DOHH2 (cell line): ENCODE results near the gene LGALS12.

Experiments used
- EZH2phosphoT487 ChIP-seq: fragments of 200-600 bp; sonication (generic); IDR thresholded peaks from 2 replicates; pipeline ENCODE4 v1.6.1; 2017; ENCODE audit warnings: borderline replicate concordance, mild to moderate bottlenecking, antibody characterized with exemption, low read length, moderate library complexity, mixed read lengths
- TF ChIP-seq, protein P1 (sequence below): fragments of 200-600 bp; sonication (generic); IDR thresholded peaks from one replicate; pipeline ENCODE4 v1.5.1; 2014; ENCODE audit warnings: antibody characterized with exemption, mild to moderate bottlenecking, low read depth, low read length; ENCODE audit not compliant: poor library complexity, severe bottlenecking

DNA sequence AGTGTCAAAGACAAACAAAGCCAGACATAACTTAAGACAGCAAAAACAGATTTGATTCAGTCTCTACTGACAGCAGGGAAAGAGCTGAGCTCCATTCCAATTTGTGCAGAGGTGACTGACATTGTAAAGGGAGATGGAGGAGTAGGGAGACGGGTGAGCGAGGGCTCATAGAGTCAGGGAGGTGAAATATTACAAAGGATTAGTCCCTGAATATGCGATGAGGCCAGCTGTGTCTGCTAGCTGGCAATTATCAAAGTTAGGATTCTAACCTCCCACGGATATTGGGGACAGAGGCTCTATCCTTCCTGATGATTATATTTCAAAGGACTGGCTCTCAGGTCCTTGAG, 49.0 kb downstream of the LGALS12 start:
- TF ChIP-seq, protein P1, sequence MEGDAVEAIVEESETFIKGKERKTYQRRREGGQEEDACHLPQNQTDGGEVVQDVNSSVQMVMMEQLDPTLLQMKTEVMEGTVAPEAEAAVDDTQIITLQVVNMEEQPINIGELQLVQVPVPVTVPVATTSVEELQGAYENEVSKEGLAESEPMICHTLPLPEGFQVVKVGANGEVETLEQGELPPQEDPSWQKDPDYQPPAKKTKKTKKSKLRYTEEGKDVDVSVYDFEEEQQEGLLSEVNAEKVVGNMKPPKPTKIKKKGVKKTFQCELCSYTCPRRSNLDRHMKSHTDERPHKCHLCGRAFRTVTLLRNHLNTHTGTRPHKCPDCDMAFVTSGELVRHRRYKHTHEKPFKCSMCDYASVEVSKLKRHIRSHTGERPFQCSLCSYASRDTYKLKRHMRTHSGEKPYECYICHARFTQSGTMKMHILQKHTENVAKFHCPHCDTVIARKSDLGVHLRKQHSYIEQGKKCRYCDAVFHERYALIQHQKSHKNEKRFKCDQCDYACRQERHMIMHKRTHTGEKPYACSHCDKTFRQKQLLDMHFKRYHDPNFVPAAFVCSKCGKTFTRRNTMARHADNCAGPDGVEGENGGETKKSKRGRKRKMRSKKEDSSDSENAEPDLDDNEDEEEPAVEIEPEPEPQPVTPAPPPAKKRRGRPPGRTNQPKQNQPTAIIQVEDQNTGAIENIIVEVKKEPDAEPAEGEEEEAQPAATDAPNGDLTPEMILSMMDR: no peak
- TF ChIP-seq EZH2phosphoT487: no peak
